ENCODE data around the gene TASOR2. TPM values are rescaled to one million over a fixed set of nuclear protein-coding genes. Genes with fewer than 3 reads are reported as not detected.

TASOR2 gene
- total and polyA plus RNA-seq, 9 of the 15 experiments (the other 6 are each of a cell fraction or from before 2014, with no cell fraction given), result 12.7 to 75.3 (median 52.3) TPM

- TF ChIP-seq ZNF699 (CRISPR knock-in tag; IDR thresholded peaks at IDR 0.05; ENCODE audit: insufficient replicate concordance), result no peak
- no peak for TF ChIP-seq EP300 (IDR thresholded peaks at IDR 0.05; ENCODE audit: low read length)
- peak; percentile 73; the same call in 1 of the 2 replicates for TF ChIP-seq CHD2 (IDR thresholded peaks at IDR 0.05; ENCODE audit: low read depth, low read length)
- TF ChIP-seq KLF6 (CRISPR knock-in tag; IDR thresholded peaks at IDR 0.05; ENCODE audit: borderline replicate concordance), result no peak
- TF ChIP-seq RBM22 (IDR thresholded peaks at IDR 0.05; ENCODE audit: low read depth, low read length, poor library complexity, severe bottlenecking), result no peak
- TF ChIP-seq ELK1 (CRISPR knock-in tag; IDR thresholded peaks at IDR 0.05), result no peak
- no peak for TF ChIP-seq PYGO2 (tag; IDR thresholded peaks at IDR 0.05)
- TF ChIP-seq SAFB (IDR thresholded peaks at IDR 0.05; ENCODE audit: borderline replicate concordance, low read depth, low read length), result peak; percentile 41; the same call in 1 of the 2 replicates
- no peak for TF ChIP-seq ZNF212 (CRISPR knock-in tag; IDR thresholded peaks at IDR 0.05)
- peak; percentile 92 for TF ChIP-seq CREB1 (IDR thresholded peaks at IDR 0.05)
- TF ChIP-seq CREB1 (CRISPR knock-in tag; IDR thresholded peaks at IDR 0.05), result peak; percentile 82
- TF ChIP-seq MIER1 (IDR thresholded peaks at IDR 0.05; ENCODE audit: low read depth), result no peak
- TF ChIP-seq RUNX1 (IDR thresholded peaks at IDR 0.05; ENCODE audit: low read depth), result no peak
- no peak for TF ChIP-seq ZNF239 (CRISPR knock-in tag; IDR thresholded peaks at IDR 0.05)
- no peak for TF ChIP-seq NEUROD1 (IDR thresholded peaks at IDR 0.05; ENCODE audit: borderline replicate concordance, low read depth, low read length, partially characterized antibody)
- no peak for TF ChIP-seq ZEB2 (IDR thresholded peaks at IDR 0.05)
- no peak for TF ChIP-seq ZNF644 (tag; IDR thresholded peaks at IDR 0.05; ENCODE audit: low read depth)
- no peak for TF ChIP-seq NR4A1 (CRISPR knock-in tag; IDR thresholded peaks at IDR 0.05)
- no peak for TF ChIP-seq NR4A1 (tag; IDR thresholded peaks at IDR 0.05)
- no peak for TF ChIP-seq CC2D1A (IDR thresholded peaks at IDR 0.05)
- no peak for TF ChIP-seq ZNF444 (CRISPR knock-in tag; IDR thresholded peaks at IDR 0.05)
- no peak for TF ChIP-seq BACH1 (tag; IDR thresholded peaks at IDR 0.05)
Observed at GRCh38 chr10:5666008-5666840, 18.4 kb upstream of the TASOR2 start, which contains the start of gene ASB13 (continued).

Measured in K562 (cell line).